ENCODE measurements around the gene DTNB.

The DTNB gene

GRCh38 chr2:25381502-25381901 lies 291.9 kb downstream of the DTNB start:
- no peak overlapping the region for H3K4me3 ChIP-seq (ENCODE audit: low read depth, low read length)
- ChIA-PET POLR2A (no interaction called here), CTCF (interaction anchor here (1.0 to 7.0 kb wide), 2 partner anchors 20 to 112 kb away, joined by 3 to 43 read pairs; no protein-coding TSS in a partner anchor)
- TF ChIP-seq CTCF (IDR thresholded peaks at IDR 0.05; ENCODE audit: insufficient read depth, low read length, missing control alignments): no peak
- no peak for DNase-seq (ENCODE audit: low read depth, low spot score)

GRCh38 chr2:25380586-25381375 lies 292.6 kb downstream of the DTNB start:
- H3K4me3 ChIP-seq (ENCODE audit: low read depth, low read length): no peak overlapping the region
- ChIA-PET POLR2A (no interaction called here), CTCF (interaction anchor here (0.6 to 7.0 kb wide), 2 partner anchors 19 to 71 kb away, joined by 3 to 43 read pairs; no protein-coding TSS in a partner anchor)
- no peak for DNase-seq (ENCODE audit: low read depth, low spot score)
- TF ChIP-seq CTCF (IDR thresholded peaks at IDR 0.05; ENCODE audit: insufficient read depth, low read length, missing control alignments): no peak

- DNase-seq (ENCODE audit: low read depth, low spot score): no peak
- ChIA-PET CTCF (interaction anchor here (0.6 to 7.0 kb wide), 2 partner anchors 18 to 70 kb away, joined by 3 to 43 read pairs; no protein-coding TSS in a partner anchor), POLR2A (no interaction called here)
- H3K4me3 ChIP-seq (ENCODE audit: low read depth, low read length): no peak overlapping the region
- no peak for TF ChIP-seq CTCF (IDR thresholded peaks at IDR 0.05; ENCODE audit: insufficient read depth, low read length, missing control alignments)
These were observed 293.4 kb downstream of the DTNB start for GRCh38 chr2:25380023-25380422.

GRCh38 chr2:25379535-25379934 lies 293.8 kb downstream of the DTNB start:
- TF ChIP-seq CTCF (IDR thresholded peaks at IDR 0.05; ENCODE audit: insufficient read depth, low read length, missing control alignments): no peak
- no peak for DNase-seq (ENCODE audit: low read depth, low spot score)
- POLR2A ChIA-PET: no interaction called here
- CTCF ChIA-PET: interaction anchor here (7.0 kb wide), 1 partner anchor 18 kb away, joined by 43 read pairs; no protein-coding TSS in a partner anchor
- no peak overlapping the region for H3K4me3 ChIP-seq (ENCODE audit: low read depth, low read length)

GRCh38 chr2:25378731-25379490 lies 294.5 kb downstream of the DTNB start:
- no peak overlapping the region for H3K4me3 ChIP-seq (ENCODE audit: low read depth, low read length)
- no peak for DNase-seq (ENCODE audit: low read depth, low spot score)
- CTCF ChIA-PET: interaction anchor here (1.1 to 11.1 kb wide), 5 partner anchors 9 to 187 kb away, joined by 5 to 184 read pairs (median 80); no protein-coding TSS in a partner anchor
- TF ChIP-seq CTCF (IDR thresholded peaks at IDR 0.05; ENCODE audit: insufficient read depth, low read length, missing control alignments): no peak
- POLR2A ChIA-PET: no interaction called here

Data from AG04449 (cell line).